RWPE2 (cell line): Measurements from ENCODE around the gene TNN.

Experiments used
- ATAC-seq: fragments of 200-7000 bp; cut with Tn5 transposase; 3 replicates; pipeline ENCODE4 v1.9.1; 2021; ENCODE audit warnings: low read depth
- DNase-seq: peaks from one replicate; pipeline ENCODE4 v3.0.0-alpha.2; 2020; ENCODE audit warnings: low spot score
- H3K27ac ChIP-seq: fragments of 450-650 bp; 2 replicates; pipeline ENCODE4 v1.5.1; 2017; ENCODE audit warnings: mild to moderate bottlenecking; ENCODE audit not compliant: poor library complexity, severe bottlenecking
- H3K27me3 ChIP-seq: fragments of 250-450 bp; sonication (Bioruptor Pico); 2 replicates; pipeline ENCODE4 v1.5.1; 2021; ENCODE audit warnings: mild to moderate bottlenecking, moderate library complexity; ENCODE audit not compliant: insufficient read depth, poor library complexity, severe bottlenecking
- H3K36me3 ChIP-seq: fragments of 250-450 bp; sonication (Bioruptor Pico); 2 replicates; pipeline ENCODE4 v1.5.1; 2020; ENCODE audit warnings: low read depth, mild to moderate bottlenecking, moderate library complexity
- H3K4me1 ChIP-seq: fragments of 250-450 bp; sonication (Bioruptor Pico); 2 replicates; pipeline ENCODE4 v1.5.1; 2021; ENCODE audit warnings: mild to moderate bottlenecking, moderate library complexity; ENCODE audit not compliant: insufficient read depth, poor library complexity, severe bottlenecking
- H3K4me3 ChIP-seq: fragments of 250-450 bp; sonication (Bioruptor Pico); 2 replicates; pipeline ENCODE4 v1.5.1; 2021; ENCODE audit warnings: mild to moderate bottlenecking, moderate library complexity; ENCODE audit not compliant: severe bottlenecking
- H3K9me3 ChIP-seq: fragments of 250-450 bp; sonication (Bioruptor Pico); 2 replicates; pipeline ENCODE4 v1.5.1; 2021; ENCODE audit warnings: mild to moderate bottlenecking, moderate library complexity; ENCODE audit not compliant: severe bottlenecking
- TF ChIP-seq, protein P1 (sequence below): fragments of 450-650 bp; IDR thresholded peaks from one replicate; pipeline ENCODE4 v1.5.1; 2017; ENCODE audit warnings: mild to moderate bottlenecking, moderate library complexity; ENCODE audit not compliant: poor library complexity, severe bottlenecking

TNN gene

DNA sequence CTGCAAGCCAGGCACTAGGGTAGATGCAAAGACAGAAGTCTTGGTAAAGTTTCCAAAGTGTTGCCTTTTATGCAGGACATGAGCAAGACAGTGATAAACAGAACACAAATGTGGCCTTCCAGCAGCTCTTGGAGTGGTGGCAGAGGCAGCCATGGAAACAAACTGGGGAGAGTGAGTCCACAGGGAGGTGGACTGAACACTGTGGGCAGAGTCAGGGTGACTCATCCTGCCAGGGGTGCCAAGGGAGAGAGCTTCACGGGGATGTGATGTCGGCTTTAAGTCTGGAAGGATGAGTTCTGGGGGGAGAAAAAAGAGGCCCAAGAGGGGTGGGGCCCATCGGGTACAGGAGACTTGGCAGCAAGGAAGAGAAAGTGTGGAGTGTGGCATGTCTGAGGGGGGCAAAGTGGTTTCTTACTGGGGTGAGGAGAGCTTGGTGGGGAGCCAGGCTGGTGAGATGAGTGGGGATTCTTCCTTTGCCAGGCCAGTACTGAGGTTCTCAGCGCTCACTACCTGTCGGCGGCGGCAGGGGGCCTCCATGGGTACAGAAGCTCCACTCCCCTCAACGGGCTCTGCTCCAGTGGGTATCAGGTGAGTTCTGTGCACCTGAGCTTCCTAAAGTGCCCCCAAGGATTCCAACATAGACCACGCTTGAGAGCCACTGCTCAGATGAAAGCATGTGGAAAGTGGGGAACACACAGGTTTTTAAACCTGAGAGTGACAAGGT, 83.1 kb downstream of the TNN start:
- no peaks in the 10 kb centered on the region for H3K36me3 ChIP-seq
- H3K4me1 ChIP-seq = peaks cover 7% of the 10 kb centered on the region
- H3K9me3 ChIP-seq = no peaks in the 10 kb centered on the region
- H3K27ac ChIP-seq = no peak overlapping the region
- no peak overlapping the region for H3K4me3 ChIP-seq
- H3K27me3 ChIP-seq = peaks cover 24% of the 10 kb centered on the region
- TF ChIP-seq, protein P1, sequence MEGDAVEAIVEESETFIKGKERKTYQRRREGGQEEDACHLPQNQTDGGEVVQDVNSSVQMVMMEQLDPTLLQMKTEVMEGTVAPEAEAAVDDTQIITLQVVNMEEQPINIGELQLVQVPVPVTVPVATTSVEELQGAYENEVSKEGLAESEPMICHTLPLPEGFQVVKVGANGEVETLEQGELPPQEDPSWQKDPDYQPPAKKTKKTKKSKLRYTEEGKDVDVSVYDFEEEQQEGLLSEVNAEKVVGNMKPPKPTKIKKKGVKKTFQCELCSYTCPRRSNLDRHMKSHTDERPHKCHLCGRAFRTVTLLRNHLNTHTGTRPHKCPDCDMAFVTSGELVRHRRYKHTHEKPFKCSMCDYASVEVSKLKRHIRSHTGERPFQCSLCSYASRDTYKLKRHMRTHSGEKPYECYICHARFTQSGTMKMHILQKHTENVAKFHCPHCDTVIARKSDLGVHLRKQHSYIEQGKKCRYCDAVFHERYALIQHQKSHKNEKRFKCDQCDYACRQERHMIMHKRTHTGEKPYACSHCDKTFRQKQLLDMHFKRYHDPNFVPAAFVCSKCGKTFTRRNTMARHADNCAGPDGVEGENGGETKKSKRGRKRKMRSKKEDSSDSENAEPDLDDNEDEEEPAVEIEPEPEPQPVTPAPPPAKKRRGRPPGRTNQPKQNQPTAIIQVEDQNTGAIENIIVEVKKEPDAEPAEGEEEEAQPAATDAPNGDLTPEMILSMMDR = no peak
- ATAC-seq = peak; percentile 56
- no peak for DNase-seq

DNA sequence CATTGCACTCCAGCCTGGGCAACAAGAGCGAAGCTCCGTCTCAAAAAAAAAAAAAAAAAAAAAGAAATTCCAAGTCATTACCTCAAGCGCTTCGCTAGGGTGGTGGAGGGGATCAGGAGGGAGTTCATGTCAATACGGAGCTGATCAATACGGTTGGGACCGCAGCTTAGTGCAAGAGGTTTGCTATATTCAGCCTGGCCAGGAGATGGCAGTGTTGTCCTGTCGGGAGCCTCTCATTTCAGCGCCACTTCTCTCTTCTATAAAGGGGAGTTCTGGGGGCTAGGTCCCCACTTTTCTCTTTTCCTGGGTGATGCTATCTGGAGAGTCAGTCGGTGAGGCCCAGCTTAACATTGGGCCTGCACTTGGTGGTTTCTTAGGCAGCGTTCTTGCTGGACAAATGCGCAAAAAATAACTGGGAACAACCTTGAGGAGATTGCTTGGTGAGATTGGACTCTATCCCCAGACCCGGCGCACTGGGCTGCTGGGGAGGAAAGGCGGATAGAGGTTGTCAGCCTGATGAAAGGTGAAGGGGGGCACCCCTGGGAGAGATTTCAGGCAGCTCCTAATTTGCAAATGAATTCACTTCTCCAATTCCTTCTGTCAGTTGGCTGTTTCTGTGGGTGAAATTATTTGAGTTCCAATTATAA, 84.5 kb downstream of the TNN start:
- TF ChIP-seq, protein P1 = peak; percentile 94
- Histone ChIP-seq H3K4me3 (no peak overlapping the region), H3K9me3 (no peaks in the 10 kb centered on the region), H3K27me3 (peaks cover 24% of the 10 kb centered on the region), H3K36me3 (no peaks in the 10 kb centered on the region), H3K27ac (no peak overlapping the region), H3K4me1 (no peaks in the 10 kb centered on the region)
- no peak for DNase-seq
- ATAC-seq = peak; percentile 45; the same call in 1 of the 3 replicates

- Histone ChIP-seq H3K27me3 (peaks cover 24% of the 10 kb centered on the region), H3K36me3 (peaks cover 10% of the 10 kb centered on the region; the same call in 1 of the 2 replicates), H3K9me3 (no peaks in the 10 kb centered on the region), H3K27ac (no peak overlapping the region), H3K4me3 (no peak overlapping the region), H3K4me1 (no peaks in the 10 kb centered on the region)
- TF ChIP-seq, protein P1 = peak; percentile 91
- DNase-seq (no peak), ATAC-seq (peak; percentile 41; the same call in 2 of the 3 replicates)
Measured at GRCh38 chr1:175154629-175155472, 87.2 kb downstream of the TNN start.

DNA sequence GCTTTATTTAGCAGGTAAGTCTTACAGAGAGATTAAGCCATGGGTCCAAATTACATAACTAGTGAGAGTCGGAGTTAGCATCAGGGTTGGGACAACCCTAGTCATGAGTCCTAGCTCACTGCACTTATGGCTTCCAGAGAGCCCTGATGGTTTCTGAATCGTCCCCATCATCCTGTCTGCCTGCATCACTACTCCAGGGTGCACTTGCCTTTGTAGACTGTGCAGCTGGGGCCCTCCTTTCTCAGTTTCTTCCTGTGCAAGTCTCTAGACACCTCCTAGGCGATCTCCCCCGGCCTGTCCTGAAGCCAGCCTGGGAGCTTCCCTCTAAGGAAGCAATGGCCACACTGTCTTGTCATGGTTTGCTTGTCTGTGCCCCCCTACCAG, 87.8 kb downstream of the TNN start:
- H3K9me3 ChIP-seq = no peaks in the 10 kb centered on the region
- ATAC-seq (no peak), DNase-seq (no peak)
- H3K4me3 ChIP-seq = no peak overlapping the region
- peaks cover 24% of the 10 kb centered on the region for H3K27me3 ChIP-seq
- no peaks in the 10 kb centered on the region for H3K4me1 ChIP-seq
- TF ChIP-seq, protein P1 = no peak
- H3K27ac ChIP-seq = no peak overlapping the region
- peaks cover 11% of the 10 kb centered on the region; the same call in 1 of the 2 replicates for H3K36me3 ChIP-seq
